HG03103 (cell line): ENCODE measurements around the gene MRAP.
"Not testable (repeated sequence)": the region's sequence is repeated elsewhere in the genome, so short reads cannot be mapped to it uniquely, and the experiment has no call there.

Experiments
- ATAC-seq: cut with Tn5 transposase; IDR thresholded peaks from one replicate; pipeline ENCODE4 v1.9.1; 2021; ENCODE audit warnings: low read depth; ENCODE audit not compliant: unreplicated experiment

MRAP gene

DNA sequence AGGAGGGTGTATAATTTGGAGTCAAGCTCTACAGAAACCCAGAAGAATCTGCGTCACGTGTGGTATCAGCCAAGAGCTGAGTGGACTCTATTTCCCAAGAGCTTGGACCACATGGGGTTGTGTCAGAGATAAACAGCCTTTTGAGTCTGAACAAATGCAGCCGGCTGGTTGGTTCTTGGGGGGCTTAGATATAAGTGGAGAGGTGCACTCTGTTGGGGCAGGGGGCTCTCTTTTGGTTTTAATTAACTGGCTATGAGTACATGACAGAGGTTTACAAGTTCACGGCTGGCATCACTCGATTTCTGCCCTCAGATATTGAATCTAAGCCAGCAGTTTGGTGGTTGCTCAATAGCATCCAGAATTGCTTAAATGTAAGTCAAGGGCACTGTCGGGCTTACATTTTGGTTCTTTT is 501 bp upstream of the MRAP start:
- ATAC-seq = no peak

DNA sequence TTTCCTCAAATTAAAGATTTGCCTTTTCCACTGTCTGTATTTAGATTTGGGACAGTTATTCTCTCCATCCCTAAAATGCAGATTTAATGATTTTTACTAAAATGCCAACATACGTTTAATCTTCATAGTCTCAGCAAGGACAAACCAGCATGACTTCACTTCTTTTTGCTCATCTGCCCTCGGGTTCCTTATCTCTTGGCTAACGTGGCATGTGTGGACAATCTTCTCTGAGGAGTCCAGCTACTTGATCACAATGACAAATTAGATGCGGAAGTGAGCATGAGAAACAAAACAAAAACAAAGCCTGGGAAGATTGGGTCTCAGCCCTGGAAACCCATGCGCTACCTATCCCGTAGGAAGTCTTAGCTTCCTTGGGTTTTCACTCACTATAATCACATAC is 1.0 kb downstream of the MRAP start:
- ATAC-seq = no peak

DNA sequence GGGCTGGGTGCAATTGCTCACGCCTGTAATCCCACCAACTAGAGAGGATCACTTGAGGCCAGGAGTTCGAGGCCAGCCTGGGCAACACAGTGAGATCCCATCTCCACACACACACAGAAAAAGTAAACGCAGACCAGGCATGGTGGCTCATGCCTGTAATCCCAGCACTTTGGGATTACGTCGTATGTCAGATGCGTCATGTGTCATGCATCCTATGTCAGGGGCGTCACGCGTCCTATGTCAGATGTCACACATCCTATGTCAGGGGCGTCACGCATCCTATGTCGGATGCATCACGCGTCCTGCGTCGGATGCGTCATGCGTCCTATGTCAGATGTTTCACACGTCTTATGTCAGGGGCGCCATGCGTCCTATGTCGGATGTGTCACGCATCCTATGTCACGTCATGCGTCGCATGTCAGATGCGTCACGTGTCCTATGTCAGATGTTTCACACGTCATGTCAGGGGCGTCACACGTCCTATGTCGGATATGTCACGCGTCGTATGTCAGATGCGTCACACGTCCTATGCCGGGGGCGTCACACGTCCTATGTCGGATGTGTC is 1.5 kb downstream of the MRAP start:
- ATAC-seq = no peak

DNA sequence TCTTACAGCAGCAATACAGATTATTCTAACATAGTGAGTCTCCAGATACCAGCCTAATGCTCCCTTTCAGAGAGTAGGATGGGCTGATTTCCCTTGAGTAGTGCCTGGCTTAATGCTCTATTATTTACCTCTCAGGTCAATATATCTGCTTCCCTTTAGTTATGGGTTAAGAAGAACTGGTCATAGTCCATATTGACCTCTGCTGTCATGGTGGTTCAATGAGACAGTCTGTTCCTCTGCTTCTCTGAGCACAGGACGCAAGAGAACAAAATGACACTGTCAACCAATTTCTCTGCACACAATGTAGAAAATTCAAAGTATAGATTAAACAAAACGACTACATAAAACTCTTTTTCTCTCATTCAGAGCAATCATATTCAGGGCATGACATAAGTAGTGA is 2.9 kb downstream of the MRAP start:
- no peak for ATAC-seq

DNA sequence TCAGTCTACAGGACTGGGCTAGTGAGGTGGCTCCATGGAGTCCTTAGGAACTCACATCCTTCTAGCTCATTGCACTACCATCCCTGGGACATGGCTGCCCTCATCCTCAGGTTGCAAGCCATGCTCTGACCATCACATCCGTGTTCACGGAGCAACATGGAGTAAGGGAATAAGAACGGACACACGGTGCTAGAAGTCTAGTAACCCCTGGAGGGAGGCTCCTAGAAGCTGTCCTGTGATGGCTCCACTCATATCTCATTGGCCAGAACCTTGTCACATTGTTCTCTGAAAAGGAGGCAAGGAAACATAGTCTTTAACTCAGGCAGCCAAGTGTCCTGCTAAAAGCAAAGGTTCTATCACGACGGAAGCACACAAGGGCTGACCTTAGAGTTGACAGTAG is 3.9 kb downstream of the MRAP start:
- no peak for ATAC-seq

DNA sequence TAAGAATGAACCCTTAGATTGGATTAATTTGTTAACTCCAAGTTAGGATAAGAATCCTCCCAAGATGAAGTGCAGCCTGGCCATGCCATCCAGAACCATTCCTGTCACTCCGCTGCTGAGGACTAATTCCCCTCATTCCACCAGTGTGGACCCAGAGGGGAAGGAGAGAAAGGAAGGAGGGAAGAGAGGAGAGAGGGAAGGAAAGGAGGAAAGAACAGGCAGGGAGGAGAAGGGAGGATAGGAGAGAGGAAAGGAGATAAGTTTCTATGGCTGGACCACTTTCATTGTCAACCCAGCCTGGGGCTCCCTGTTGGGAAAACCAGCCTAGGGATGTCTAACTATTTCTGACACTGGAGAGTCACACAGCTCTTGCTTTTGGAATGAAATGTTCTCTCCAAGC is 4.7 kb downstream of the MRAP start:
- ATAC-seq = no peak

DNA sequence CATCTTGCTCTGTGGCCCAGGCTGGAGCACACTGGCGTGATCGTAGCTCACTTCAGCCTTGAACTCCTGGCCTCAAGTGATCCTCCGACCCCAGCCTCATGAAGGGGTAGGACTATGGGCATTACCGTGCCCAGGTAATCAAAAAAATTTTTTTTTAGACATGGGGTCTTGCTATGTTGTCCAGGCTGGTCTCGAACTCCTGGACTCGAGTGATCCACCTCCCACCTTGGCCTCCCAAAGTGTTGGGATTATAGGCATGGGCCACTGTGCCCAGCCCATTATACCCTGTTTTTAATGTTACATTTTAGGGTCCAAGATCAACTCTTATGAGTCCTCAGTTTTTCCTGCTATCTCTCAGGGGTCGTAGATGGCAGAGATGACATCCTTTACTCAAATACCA is 6.3 kb downstream of the MRAP start:
- ATAC-seq = no peak

DNA sequence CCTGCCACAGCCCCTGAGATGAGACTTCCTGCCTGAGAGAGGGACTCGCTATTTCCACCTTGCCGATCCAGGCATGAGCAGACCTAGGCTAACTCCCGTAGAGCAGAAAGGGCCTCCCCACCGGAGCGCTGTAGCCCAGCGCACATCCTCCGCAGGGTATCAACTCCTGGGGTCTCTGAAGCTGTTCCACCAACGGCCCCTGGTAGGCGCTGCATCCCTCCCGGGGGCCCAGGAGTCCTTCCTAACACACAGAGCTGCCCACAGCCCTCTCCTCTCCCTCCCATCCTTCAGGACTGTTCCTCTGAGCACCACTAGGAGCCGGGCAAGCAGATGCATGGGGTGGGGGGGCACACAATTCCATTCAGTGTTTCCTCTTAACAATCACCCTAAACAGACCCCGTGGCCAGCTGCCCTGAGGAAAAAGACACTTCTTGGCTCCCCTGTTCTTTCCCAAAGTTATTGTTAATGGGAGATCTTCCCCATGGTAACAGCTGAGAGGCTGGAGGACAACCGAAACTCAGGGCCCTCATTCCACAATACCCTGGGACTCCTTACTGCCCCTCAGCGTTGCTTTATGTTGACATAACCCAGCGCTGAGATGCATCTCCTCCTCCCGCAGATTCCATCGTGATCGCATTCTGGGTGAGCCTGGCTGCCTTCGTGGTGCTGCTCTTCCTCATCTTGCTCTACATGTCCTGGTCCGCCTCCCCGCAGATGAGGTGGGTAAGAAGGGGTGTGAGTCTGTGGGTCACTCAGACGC is 7.5 kb downstream of the MRAP start:
- ATAC-seq = no peak

DNA sequence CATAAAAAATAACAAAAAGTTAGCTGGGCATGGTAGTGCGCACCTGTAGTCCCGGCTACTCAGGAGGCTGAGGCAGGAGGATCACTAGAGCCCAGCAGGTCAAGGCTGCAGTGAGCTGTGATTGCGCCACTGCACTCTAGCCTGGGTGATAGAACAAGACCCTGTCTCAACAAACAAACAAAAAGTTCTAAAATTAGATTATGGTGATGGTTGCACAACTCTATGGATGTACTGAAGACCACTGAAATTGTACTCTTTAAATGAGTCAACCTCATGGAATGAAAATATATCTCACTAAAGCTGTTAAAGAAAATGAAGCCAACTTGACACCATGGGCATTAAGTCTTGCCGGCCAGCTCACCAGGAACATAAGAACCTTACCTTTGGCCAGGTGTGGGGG is 9.1 kb downstream of the MRAP start:
- no peak for ATAC-seq

DNA sequence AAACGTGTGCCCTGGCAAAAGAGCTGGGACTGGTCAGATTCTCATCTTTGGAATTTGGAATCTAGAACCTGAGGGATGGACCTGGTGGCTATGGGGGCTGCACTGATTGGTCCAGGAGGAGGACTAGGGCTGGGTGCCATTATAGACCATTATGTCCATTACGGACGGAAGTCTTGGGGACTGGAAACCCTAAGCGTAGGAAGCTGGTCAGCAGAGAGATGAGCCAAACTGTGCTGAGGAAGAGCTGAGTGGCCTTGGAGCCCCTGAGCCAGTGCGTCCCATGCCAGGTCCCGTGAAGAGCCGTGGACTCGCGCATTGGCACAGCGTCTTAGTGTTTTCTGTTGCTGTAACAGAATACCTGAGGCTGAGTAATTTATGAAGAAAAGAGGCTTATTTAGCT is 10.0 kb downstream of the MRAP start:
- ATAC-seq = no peak

DNA sequence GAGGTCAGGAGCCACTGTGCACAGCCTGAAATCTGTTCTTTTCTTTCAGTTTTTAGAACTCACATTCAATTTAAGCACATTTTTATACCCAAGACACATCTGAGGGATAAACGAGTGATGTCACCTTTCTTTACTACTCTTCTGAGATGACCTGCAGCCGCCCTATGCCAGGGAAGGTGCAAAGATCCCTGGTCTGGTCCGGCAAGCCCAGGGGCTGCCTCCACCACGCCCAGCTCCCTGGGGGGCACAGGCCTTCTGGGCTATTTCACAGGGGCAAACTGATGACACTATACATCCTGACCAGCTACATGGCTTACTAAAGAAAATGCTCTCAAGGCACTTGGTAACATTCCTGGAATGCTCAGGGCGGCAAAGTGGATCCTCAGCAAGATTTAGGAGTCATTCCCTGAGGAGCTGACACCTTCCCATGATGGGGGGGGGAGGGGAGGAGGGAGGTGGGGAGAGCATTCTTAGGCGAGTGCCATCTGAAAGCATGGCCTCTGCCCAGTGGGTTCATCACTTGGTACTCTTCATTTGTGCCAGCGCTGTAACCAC is 11.3 kb downstream of the MRAP start:
- no peak for ATAC-seq

DNA sequence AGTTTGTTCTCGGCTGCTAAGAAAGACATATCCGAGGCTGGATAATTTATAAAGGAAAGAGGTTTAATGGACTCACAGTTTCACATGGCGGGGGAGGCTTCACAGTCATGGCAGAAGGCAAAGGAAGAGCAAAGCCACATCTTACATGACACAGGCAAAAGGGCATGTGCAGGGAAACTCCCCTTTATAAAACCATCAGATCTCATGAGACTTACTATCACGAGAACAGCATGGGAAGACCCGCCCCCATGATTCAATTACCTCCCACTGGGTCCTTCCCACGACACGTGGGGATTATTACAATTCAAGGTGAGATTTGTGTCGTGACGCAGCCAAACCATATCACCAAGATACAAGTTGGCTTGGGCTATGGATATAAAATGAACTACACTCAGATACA is 12.3 kb downstream of the MRAP start:
- not testable (repeated sequence) for ATAC-seq

DNA sequence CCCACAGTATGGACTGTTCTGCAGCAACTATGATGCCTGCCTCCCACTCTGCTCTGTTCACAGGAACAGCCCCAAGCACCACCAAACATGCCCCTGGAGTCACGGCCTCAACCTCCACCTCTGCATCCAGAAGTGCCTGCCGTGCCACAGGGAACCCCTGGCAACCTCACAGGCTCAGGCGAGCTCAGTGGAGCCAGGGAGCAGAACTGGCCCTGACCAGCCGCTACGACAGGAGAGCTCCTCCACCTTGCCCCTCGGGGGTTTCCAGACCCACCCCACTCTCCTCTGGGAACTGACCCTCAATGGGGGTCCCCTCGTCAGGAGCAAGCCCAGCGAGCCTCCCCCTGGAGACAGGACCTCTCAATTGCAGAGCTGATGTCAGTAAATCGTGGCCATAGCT is 13.0 kb downstream of the MRAP start:
- no peak for ATAC-seq

DNA sequence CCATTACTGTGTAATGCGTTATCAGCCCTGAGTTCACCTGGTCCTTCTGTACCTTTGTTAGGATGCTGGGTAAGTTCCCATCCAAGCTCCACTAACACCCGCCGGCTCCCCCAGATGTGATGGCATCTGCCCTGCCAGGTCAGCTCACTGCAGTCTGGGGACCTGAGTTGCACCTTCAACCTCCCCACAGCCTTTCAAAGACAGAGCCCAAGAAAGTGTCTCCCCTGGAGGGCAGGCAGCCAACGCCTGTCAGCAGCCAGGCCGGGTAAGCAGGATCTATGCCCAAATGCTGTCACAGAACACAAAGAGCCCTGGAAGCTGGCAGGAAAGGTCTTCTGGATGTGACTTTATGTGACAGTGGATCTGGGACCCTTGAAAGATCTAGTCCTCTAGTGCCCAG is 13.7 kb downstream of the MRAP start:
- ATAC-seq = no peak

DNA sequence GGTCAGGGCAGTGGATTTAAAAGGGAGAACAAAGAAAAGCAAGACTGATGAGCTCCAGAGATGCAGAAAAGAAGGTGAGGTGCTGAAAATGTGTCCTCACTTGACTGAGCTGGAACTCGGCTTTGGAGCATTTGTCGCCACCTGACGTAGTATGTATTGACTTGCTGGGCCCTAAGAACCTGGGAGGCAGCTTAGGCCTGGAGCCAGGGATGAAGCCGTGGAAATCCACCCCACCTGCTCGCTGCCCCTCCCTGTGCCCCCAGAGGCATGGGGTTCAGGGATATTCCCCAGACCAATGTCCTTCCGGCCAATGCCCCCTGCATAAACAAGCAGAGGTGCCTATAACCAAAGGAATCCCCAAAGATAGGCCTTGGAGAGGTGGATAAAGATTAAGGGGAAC is 14.3 kb downstream of the MRAP start:
- ATAC-seq = no peak

DNA sequence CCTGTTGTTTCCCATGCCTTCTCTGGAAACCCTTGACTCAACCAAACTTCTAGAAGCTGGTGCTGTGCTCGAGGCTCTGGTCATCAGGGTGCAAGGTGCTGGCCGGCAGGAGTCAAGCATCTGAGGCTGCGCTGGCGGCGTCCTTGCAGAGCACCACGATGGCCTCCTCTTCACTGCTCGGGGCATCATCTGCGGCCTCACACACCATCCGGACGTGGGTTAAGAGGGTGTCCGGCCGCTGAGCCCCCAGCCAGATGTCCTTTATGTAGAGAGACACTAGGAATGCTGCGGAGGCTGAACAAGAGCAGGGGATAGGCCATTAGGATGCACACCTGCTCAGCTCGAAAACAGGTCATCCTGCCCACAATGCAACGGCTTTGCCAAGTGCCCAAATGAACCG is 16.2 kb downstream of the MRAP start:
- ATAC-seq = no peak

DNA sequence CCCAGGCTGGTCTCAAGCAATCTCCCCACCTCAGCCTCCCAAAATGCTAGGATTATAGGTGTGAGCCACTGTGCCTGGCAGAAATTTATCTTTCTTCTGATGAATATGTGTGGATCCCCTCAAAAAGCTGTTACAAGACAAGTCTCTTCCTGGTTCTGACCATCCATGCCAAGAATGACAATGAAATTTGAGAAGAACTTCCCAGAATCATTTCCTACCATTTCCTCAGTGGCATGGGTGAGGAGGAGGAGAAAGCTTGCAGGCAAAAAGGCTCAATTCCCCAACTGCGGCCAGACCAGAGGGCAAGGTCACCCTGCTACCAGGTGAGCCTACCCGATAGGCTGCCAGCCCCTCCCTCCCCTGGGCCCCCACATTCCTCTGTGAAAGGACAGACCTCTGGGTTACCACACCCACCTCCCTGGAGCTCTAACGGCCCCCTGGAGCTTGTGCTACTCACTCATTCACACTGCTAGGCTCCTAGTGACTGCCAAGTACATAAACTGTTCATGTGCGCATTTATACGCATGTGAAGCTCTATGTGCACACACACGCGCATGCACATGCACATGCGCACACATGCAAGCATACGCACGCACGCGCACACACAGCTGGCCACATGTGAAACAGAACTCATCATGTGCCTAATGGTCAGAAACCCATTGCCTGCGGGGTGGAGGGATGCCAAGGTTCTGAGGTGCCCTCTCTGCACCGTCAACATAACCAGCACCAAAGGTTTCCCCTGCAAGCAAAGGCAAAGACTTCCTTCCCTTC is 17.0 kb downstream of the MRAP start:
- ATAC-seq = no peak

DNA sequence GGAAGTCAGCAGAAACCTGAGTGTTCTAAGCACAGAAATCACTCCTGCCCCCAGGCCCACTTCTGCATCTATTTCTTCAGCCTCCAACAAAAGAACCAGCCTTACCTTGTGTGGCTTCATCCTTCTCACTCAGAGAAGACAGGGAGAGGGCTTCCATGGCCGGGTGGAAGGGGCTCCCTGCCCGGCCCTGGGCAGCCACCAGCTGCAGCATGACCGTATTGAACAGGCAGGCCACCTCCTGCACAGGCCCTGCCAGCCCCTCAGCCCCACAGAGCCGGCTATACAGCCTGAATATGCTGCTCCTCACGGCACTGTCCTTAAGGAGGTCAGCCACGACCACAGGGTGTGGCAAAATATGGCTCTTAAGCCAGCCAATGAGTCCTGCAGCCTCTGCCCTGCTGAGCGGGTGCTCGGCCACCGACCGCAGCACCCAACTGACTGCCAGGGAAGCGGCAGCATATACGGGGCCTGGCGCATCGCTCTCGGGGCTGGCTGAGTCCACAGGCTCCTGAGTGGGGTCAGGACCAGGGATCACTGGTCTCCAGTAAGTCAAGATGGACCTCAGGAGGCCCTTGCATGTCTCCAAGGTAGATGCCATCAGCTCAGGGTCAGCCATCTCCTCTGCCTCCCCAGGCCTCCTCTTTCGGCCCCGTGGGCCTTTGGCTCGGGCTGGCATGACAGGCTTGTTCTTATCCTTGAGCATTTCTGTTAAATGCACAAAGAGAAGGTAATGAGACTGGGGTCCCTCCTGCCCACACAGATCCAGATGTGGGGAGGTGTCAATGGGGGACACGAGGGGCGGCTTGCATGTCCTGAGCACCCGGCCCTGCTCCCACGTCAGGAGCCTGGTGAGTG is 17.9 kb downstream of the MRAP start:
- ATAC-seq = no peak

DNA sequence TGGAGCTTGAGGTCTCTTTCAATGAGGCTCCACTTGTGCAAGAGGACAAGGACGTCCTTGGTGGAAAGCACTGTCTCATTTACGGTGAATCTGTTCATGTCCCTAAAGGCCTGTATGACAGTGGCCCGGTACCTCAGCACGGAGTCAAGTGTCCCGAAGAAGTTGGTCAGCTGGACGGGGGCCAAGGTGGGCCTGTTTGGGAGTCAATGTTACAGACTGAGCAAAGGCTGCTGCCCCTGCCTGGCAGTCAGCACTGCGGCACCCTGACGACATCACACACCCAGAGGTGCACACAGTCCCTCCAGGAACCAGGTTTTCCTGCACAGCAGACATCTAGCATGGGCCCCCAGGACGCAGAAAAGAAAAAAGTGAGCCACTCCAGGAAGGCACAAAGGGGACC is 19.1 kb downstream of the MRAP start:
- ATAC-seq = no peak

DNA sequence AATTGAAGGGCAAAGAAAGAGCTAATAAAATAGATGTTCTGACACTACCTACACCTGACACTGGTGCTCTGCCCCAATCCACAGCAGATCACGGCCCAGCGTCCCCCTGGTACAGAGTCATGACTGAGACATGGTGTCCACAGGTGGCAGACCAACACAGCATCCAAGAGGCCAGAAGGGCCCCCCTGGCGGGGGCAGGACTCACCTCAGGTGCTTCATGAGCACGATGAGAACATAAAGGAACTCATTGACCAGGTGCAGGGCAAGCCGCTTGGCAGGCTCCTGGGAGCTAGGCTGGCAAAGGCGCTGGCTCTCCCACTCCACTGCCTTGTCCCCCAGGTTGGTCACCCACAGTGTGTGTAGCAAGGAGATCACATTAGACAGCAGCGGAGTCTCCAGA is 20.4 kb downstream of the MRAP start:
- ATAC-seq = no peak

DNA sequence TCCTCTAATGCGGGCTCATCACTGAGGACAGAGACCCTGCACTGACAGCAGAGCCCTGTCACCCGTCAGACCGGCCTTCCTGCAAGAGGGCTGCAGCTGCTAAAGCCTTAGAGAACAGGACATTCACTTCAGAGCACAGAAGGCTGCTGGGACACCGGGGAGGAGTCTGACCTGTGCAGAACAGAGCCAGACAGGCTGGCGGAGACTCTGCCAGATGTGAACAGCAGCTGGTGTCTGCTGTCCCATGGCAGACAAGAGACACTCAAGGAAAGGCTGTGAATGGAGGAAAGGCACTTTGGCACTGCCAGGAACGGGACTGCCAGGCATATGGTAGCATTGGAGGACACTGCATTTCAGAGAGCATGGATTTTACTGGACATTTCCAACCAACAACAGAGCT is 21.4 kb downstream of the MRAP start:
- no peak for ATAC-seq
